GM21381 (cell line): ENCODE data around the gene NARF.

ENCODE experiments used
- ATAC-seq: cut with Tn5 transposase; IDR thresholded peaks from one replicate; pipeline ENCODE4 v1.9.1; 2021; ENCODE audit warnings: mild to moderate bottlenecking, moderate library complexity; ENCODE audit not compliant: unreplicated experiment

The NARF gene

DNA sequence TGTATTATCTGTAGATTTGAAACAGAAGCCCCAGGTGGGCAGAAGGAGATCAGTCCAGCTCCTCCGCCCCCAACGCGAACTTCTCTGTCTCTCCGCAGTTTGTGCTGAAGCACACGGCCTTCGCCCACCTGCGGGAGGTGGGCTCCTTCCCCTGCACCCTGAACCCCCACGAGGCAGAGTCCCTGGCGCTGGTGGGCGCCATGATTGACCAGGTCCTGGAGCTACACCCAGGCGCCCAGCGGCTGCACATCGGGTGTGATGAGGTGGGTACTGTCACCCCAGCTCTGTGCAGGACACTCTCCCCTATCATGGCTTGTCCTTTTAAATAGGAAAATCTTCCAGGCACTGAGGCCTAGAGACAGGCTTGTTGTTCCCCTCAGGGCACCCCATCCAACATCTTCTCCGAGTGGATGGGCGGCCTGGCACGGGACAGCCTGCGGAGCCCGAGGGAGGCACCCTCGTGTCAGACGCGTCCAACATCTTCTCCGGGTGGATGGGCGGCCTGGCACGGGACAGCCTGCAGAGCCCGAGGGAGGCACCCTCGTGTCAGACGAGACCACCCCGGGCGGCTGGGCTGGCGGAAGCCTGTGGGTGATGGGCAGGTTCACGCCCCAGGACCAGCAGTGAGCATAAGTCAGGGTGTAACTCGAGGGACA is 24.9 kb upstream of the NARF start:
- ATAC-seq, result no peak

DNA sequence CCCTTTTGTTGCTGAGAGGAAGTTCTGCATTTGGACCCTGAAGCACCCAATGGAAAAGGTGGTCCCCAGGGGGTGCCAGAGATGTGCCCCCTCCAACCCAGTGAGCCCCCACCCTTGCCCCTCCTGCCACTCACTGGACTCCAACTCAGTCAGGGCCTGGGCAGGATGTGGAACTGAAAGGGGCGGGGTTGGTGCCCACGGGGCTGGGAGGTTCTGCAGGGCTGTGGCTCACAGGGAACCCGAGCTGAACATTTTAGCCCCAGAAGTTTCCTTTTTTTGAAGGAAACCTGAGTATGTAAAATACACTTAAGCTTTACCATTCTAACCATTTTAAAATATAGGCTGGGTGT is 24.4 kb upstream of the NARF start:
- no peak for ATAC-seq

DNA sequence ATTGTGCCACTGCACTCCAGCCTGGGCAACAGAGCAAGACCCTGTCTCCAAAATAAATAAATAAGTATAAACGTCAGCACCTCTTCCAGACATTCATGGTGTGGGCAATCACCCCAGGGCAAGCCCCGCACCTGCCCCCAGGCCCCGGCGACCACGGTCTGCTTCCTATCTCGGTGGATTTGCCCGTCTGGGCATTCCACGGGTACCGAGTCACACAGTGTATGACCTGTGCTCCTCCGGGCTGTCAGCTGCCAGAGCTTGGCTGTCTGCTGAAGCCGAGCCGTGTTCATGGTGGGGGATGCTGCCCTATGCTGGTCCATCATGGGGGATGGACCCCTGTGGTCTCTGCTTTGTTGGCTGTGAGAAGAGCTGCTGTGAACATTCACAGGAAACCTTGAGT is 23.4 kb upstream of the NARF start:
- no peak for ATAC-seq

DNA sequence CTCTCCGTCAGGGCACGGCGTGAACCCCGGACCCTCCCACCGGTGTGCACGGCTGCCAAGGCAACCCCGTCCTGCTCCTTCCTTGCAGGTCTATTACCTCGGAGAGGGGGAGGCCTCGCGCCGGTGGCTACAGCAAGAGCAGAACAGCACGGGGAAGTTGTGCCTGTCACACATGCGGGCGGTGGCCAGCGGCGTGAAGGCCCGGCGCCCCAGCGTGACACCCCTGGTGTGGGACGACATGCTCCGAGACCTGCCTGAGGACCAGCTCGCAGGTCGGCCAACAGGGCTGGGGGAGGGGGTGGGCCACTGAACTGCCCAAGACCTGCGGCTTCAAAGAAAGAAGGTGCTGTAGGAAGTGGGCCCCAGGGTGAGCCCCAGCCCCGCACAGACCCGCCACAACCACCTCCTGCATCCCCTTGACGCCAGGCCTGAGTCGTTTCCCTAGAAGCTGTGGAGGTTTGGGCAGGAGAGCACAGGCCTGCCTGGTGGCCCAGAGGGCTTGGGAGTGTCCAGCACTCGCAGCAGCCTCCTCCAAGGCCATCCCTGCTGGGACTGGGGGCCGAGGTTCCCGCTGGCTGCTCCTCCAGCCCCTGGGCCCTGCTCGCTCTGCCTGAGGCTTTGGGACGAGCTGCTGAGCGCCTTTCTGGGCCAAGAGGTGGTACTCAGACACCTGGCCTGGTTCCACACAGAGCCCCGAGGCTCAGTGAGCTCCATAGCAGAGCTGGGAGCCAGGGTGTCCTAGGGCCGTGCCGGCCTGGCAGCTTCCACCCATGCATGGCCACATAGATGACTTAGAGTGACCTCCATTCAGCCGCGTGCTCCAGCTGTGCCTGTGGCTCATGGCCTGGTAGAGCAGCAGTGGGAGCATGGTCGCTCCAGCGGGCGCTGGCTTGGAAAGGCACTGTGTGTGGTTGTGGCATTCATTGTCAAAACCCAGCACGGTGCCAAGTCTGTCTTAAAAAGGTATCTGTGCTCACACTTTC is 22.6 kb upstream of the NARF start:
- ATAC-seq, result no peak

DNA sequence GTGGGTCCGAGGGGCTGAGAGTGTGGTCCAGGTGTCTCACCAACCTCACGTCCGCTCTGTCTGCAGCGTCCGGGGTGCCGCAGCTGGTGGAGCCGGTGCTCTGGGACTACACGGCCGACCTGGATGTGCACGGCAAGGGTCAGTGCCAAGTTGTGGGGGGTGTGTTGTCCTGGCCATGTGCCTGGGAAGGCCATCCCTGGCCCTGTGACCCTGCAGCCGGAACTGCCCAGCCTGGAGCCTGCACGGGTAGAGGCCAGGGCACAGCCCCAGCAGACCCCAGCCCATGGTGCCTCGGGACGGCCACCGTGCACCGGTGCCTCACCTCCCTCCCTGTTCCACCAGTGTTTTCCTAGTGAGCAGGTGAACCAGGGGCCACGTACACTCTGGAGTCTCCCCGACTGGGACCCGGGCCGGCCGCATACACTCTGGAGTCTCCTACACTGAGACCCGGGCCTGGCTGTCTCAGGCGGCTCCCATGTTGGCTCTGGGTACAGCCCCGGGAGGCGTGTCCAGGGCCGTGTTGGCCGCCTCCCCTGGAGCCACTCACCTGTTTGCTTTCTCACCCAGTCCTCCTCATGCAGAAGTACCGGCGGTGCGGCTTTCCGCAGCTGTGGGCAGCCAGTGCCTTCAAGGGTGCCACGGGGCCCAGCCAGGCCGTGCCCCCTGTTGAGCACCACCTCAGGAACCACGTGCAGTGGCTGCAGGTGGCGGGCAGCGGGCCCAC is 21.8 kb upstream of the NARF start:
- no peak for ATAC-seq

DNA sequence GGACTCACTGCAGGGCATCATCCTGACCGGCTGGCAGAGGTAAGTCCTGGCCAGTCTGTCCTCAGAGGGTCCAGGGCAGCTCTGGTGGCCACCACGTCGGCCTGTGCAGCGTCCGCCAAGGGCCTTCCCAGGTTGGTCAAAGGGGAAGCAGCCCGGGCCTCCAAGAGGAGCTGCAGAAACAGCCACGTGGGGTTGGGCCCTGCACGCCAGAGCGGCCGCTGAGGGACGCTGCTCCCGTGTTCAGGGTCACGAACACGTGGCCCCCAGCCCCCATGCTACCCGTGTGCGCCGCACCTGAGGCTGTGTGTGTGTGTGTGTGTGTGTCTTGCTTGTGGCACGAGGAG is 21.2 kb upstream of the NARF start:
- no peak for ATAC-seq

DNA sequence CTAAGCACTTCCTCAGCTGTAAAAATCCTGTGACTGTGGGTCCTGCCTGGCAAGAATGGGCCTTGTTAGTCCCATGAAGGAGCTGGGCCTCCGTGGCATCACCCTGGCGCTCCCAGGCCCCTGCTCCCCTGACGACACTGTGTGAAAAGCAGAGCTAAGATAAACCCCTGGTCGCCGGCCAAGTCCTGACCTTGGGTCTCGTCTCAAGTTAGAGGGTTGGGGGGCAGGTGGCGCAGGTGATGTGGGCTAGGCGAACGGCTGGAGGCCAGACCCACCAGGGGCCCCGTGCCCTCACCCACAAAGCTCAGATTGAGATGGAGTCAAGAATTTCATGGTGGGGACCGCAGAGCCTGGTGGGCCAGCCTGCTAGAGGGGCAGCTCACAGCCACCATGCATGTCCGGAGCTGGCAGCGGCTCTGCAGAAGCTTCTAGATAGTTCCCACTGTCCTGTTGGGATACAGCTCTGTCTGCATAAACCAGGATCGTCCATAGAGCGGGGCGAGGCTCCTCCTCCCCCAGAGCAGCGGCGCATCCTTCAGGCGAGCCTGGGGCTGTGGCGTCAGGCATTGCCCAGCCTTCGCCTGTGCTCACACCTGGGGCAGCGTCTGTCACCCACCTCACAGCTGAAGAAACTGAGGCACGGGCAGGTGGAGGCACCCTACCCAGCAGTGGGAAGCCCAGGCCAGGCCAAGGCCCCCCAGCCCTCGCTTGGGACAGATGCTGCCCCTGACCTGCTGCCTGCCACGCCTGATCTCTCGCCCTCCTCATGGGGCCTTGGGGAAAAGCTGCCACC is 19.9 kb upstream of the NARF start:
- no peak for ATAC-seq

DNA sequence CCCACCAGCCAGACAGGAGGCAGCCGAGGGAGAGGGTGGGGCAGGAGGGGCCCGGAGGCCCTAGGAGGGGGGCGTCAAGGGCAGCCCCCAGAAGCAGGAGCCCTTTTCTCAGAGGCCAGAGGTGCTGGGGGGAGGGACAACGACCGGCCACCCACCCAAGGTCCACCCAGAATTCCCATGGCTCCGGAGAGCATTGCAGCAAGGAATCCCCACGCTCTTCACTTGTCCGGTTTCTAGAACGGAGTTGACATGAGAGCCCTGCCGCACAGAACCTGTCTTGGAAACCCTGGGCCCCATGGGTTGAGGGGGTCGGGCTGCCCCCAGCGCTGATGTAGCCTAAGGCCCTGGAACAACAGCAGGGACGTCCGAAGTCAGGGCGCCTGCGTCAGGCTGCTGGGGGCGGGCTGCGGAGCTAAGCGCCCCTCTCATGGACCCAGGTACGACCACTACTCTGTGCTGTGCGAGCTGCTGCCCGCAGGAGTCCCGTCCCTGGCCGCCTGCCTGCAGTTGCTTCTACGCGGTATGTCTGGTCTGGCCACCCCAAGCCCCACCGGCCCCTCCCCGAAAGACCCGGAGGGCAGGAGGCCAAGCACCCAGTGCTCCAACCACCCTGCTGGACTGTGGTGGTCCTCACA is 19.2 kb upstream of the NARF start:
- ATAC-seq, result no peak

DNA sequence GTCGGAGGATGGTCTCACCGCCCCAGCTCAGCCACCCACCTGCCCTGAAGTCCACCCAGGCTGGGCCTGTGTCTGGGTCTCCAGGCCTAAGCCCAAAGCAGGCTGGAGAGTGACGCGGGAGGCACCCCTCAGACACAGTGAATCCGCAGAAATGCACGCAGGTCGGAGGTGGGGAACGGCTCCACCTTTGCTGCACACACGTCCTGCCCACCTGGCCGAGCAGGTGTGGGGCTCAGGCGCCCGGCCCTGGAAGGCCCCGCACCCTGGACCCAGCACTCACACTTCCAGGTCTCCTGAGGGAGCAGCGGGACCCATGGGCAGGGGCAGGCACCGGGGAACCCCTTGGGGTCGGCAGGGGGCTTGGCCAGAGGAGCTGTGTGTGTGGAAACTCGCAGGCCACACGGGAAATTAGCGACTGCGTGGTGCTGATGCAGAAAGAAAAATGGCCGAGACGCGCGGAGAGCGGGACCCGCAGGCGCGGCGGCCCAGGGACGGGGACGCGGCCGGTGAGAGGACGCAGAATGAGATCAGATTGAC is 18.6 kb upstream of the NARF start:
- ATAC-seq, result no peak

DNA sequence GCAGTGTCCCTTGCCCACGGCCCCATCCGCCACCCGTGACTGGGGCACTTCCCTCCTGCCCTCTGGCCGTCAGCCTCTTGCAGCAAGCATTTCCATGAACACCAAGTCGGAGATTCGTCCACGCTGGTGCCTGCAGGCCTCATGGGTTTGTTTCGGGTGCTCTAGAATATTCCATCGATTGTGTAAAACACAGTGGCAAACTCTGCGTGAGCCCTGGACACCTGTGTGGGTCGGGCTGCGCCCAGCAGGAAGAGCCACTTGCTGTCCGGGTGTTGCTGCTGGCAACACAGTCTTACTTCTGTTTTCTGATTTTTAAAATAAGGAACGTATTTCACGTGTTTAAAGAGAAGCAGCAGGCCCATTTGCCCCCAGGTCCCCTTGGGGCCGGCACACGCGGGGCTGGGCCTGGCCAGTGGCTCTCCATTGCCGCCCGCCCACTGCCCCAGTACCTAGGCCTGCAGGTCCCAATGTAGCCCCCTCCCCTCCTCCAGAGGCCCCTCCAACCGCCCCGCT is 18.0 kb upstream of the NARF start:
- ATAC-seq, result no peak

DNA sequence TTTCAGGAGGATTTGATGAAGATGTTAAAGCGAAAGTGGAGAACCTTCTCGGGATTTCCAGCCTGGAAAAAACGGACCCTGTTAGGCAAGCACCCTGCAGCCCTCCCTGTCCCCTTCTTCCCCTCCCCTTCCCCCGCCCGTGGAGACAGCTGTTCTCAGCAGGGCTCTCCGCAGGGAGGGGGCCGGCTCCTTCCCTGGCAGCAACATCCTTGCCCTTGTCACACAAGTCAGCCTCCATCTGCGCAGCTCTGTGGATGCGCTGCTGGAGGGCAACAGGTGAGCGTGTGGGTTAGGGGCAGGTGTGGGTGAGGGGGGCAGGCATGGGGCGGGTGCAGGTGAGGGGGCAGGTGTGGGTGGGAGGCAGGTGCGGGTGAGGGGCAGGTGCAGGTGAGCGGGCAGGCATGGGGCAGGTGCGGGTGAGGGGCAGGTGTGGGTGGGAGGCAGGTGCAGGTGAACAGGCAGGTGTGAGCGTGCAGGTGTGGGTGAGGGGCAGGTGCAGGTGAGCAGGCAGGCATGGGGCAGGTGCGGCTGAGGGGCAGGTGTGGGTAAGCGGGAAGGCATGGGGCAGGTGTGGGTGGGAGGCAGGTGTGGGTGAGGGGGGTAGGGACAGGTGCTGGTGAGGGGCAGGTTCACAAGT is 17.4 kb upstream of the NARF start:
- no peak for ATAC-seq

DNA sequence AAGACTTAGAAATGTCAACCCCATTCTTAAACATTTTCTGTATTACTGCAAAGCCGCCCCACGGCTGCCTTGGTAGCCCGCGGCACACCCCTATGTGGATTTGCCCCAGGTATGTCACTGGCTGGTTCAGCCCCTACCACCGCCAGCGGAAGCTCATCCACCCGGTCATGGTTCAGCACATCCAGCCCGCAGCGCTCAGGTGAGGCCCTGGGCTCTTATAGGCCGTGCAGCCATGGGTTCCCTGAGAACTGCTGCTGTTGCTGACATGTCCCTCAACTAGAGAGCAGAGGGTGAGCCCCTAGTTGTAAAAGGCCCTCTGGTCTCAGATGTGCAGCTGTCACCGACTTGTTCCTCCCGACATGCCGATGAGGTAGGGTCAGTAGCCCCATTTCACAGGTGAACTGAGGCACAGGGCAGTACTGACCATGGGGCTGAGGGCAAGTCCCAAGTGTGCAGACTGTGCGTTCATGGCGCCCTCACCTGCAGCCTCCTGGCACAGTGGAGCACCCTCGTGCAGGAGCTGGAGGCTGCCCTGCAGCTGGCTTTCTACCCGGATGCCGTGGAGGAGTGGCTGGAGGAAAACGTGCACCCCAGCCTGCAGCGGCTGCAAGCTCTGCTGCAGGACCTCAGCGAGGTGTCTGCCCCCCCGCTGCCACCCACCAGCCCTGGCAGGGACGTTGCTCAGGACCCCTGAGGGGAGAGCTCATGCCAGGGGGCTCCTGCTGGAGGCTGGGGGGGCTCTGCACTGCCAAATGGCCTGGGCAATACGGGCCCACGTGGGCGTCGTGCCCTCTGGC is 16.7 kb upstream of the NARF start:
- ATAC-seq, result no peak

DNA sequence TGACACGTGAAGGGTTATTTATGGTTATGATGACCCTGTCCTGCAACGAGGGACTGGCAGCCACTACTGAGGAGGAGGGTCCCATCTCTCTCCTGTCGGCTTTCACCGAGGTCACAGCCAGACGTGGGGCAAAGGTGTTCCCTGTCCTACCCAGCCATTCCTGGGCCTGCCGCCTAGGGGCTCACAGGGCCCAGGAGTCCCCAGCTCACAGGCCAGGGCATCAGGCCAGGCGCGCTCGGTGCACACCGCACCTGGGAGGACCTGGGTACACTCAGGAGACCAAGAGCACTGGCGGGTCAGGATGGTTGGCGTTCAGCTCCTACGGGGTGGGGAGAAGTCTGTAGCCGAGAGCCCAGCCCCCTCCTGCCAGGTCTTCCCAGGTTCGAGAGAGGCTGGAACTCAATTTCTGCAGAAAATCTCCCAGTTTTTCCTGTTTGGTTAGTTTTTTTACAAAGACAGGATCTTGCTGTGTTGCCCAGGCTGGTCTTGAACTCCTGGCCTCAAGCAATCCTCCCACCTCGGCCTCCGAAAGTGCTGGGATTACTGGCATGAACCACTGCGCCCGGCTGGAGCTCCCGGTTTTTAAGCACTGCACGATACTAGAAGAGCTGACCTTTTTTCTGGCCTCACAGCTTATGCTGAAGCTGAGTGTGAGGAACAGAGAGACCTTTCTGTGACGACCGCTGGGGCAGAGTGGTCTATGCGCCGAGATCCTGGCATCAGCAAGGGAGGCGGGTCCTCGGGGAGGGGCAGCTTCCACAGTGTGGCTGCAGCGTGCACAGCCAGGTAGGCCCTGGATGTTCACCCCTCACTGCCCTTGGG is 15.7 kb upstream of the NARF start:
- ATAC-seq, result no peak

DNA sequence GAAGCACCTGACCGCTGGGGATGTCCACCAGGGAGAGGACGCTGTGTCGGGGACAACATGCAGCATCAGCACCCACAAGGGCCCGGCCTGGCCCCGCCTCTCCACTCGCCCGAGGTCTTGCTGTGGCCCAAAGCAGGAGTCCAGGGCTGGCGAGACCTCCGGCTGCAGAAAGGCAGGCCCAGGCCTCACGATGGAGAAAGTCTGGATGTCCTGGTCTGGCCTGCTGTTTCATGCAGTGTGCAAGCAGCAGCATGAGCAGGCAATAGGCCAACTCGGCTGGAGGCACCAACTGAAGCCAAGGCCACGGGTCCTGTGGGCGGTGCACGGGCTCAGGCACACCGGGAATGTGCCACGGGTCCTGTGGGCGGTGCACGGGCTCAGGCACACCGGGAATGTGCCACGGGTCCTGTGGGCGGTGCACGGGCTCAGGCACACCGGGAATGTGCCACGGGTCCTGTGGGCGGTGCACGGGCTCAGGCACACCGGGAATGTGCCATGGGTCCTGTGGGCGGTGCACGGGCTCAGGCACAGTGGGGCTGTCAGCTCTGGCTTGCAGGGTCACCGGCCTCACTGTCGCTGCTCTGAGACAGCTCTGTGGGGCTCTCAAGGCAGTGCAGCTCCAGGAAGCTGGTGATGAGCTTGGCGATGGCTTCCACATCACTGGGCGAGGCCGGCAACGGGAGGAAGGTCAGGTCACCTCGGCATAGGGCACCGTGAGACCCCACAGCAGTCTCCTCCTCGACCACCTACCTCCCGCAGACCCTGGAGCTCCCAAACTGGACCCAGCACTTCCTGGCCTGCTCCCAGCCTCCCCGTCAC is 14.9 kb upstream of the NARF start:
- no peak for ATAC-seq

DNA sequence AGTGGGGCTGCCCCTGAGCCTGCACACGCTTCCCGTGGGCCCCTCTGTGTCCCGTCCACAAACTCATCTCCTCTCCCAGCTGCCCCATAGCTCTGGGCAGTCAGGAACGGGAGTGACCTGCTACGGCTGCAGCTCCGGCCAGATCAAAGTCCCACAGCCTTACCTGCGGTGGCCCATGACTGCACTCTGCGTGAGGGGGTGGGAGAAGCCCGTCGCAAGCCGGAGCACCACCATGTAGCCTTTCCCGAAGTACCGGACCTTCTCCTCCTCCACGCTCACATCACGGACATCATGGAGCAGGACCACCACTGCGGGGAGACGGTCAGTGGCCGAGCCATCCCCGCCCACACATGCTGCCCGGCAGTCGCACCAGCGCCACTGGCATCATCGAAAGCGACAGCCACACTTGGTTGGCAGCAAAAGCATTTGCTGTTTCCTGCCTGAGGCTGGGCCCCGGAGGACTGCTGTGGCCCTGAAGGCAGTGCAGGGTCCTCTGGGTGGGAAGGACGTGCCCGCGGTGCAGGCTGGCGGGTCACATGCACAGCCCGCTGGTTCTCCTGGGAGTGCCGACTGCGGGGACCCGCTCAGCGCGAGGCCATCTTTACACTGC is 14.2 kb upstream of the NARF start:
- ATAC-seq, result no peak

DNA sequence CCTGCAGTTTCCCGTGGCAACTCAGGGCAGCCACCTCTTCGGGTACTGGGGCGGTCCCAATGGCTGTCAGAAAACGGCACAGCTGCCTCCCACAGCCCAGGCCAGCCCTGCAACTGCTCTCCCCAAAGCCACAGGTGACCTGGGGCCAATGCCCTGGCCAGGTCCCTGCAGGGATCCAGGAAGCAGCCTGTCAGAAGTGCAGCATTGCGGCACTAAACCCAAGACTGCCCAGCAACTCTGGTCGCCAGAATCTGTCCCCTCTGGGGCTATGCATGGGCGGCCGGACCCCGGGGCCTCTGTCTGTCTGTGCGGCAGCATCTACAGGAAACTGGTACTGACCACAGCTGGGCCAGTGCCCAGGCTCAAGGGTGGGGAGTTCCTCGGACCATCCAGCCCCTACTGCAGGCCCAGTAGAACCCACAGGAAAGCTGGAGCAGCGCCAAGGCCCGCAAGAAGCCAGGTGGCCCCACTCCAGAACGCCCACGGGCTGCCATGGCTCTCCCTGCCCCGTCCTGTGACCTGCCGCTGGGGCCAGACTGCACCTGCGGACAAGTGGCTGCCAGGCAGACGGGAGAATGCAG is 13.5 kb upstream of the NARF start:
- no peak for ATAC-seq
